OCI-LY3 (cell line): ENCODE measurements around the gene LRRC43.

Experiments used
- CTCF ChIP-seq: fragments of 200-600, 300-600 bp; sonication (generic); IDR thresholded peaks from 2 replicates; pipeline ENCODE4 v1.5.1; 2014; ENCODE audit warnings: antibody characterized with exemption, low read length, low read depth
- EZH2phosphoT487 ChIP-seq: fragments of 200-600 bp; shearing (Covaris generic); IDR thresholded peaks from 2 replicates; pipeline ENCODE4 v1.6.1; 2018; ENCODE audit warnings: antibody characterized with exemption, mixed run types, low read depth

DNA sequence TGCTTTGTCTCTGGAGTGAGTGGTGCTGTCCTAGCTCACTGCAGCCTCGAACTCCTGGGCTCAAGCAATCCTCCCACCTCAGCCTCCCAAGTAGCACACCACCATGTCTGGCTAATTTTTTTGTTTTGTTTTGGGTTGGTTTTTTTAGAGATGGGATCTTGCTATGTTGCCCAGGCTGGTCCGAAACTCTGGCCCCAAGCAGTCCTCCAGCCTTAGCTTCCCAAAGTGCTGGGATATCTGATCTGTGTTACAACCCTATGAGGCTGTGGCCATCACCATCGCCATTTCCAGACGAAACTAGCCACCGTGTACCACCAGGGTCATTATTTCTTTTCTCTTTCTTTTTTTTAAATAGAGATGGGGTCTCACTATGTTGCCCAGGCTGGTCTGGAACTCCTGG is 11.5 kb upstream of the LRRC43 start:
- TF ChIP-seq CTCF (no peak), EZH2phosphoT487 (no peak)
